GM19467 (cell line): ENCODE results near the gene PRKAG2.
"Not testable (repeated sequence)": the region's sequence is repeated elsewhere in the genome, so short reads cannot be mapped to it uniquely, and the experiment has no call there.

ENCODE experiments used
- ATAC-seq: cut with Tn5 transposase; IDR thresholded peaks from one replicate; pipeline ENCODE4 v1.9.1; 2021; ENCODE audit warnings: mild to moderate bottlenecking, moderate library complexity; ENCODE audit not compliant: unreplicated experiment

The PRKAG2 gene

GRCh38 chr7:151790830-151791620, 85.9 kb downstream of the PRKAG2 start:
- no peak for ATAC-seq

- ATAC-seq: no peak
These were observed 86.7 kb downstream of the PRKAG2 start for GRCh38 chr7:151790095-151790829.

- no peak for ATAC-seq
These were observed 87.5 kb downstream of the PRKAG2 start for GRCh38 chr7:151789380-151789947.

GRCh38 chr7:151787348-151787747, 89.6 kb downstream of the PRKAG2 start:
- no peak for ATAC-seq

- ATAC-seq: no peak
These were observed 90.0 kb downstream of the PRKAG2 start for GRCh38 chr7:151786936-151787335.

- ATAC-seq: no peak
These were observed 90.7 kb downstream of the PRKAG2 start for GRCh38 chr7:151786241-151786640.

GRCh38 chr7:151785681-151785965, 91.3 kb downstream of the PRKAG2 start:
- no peak for ATAC-seq

- no peak for ATAC-seq
These were observed 91.8 kb downstream of the PRKAG2 start for GRCh38 chr7:151784853-151785680.

- ATAC-seq: no peak
These were observed 92.8 kb downstream of the PRKAG2 start for GRCh38 chr7:151783958-151784575.

GRCh38 chr7:151782598-151783448, 94.1 kb downstream of the PRKAG2 start:
- peak; percentile 89 for ATAC-seq

GRCh38 chr7:151782256-151782597, 94.7 kb downstream of the PRKAG2 start:
- ATAC-seq: not testable (repeated sequence)

- no peak for ATAC-seq
These were observed 95.6 kb downstream of the PRKAG2 start for GRCh38 chr7:151781161-151781845.

GRCh38 chr7:151780631-151781030, 96.3 kb downstream of the PRKAG2 start:
- ATAC-seq: no peak

GRCh38 chr7:151779678-151780077, 97.2 kb downstream of the PRKAG2 start:
- no peak for ATAC-seq

- ATAC-seq: no peak
These were observed 97.7 kb downstream of the PRKAG2 start for GRCh38 chr7:151779255-151779654.

GRCh38 chr7:151777908-151778670, 98.8 kb downstream of the PRKAG2 start:
- no peak for ATAC-seq

GRCh38 chr7:151777495-151777880, 99.4 kb downstream of the PRKAG2 start:
- no peak for ATAC-seq

GRCh38 chr7:151776876-151777494, 99.9 kb downstream of the PRKAG2 start:
- ATAC-seq: no peak
